ENCODE results near the gene LIAS.
"Not testable (repeated sequence)": the region's sequence is repeated elsewhere in the genome, so short reads cannot be mapped to it uniquely, and the experiment has no call there.

LIAS gene

DNA sequence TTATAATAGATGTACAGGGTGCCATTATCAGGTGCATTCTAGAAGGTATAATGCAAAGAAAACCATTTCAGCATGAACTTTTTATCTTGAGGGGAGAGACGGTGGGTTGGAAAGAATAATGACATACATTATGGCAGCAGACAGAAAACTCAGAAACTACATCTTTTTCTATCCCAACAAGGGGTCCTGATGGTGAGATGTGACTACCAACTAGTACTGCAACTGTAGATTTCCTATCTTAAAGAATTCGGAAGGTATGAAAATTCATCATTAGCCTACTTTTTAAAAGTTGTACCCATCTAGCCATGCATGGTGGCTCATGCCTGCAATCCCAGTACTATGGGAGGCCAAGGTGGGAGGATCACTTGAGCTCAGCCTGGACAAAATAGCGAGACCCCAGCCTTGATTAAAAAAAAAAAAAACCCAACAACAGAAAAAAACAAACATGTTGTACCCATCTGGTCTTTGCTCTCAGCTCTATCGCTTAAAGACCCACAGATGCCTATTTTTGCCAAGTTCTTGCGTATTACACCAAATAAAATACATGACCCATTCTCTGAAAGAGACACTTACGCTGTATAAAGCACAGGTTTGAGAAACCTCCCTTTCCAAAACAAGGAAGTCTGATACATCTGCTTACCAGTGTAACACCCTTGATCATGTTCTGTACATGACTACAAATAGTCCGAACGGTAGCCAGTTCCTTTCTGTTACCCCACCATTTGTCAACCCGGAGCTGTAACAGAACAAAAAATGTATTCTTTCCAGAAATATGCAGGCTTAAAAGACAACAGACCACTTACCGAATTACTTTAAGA lies 1.7 kb upstream of the LIAS start:
- H3K27ac ChIP-seq: peak overlapping the region; percentile 94
- peaks cover 54% of the 10 kb centered on the region for H3K36me3 ChIP-seq
- peaks cover 25 to 28% of the 10 kb centered on the region in 2 experiments for H3K4me1 ChIP-seq (ENCODE audit: control insufficient read depth in 1 of 2, insufficient read depth in 1 of 2, low read depth in 1 of 2, low read length in 1 of 2)
- no peaks in the 10 kb centered on the region for H3K27me3 ChIP-seq
- H3K4me3 ChIP-seq (ENCODE audit: low read depth in 1 of 2, low read length in 1 of 2): no peak overlapping the region
- no peaks in the 10 kb centered on the region for H3K9me3 ChIP-seq
- TF ChIP-seq, protein P1, sequence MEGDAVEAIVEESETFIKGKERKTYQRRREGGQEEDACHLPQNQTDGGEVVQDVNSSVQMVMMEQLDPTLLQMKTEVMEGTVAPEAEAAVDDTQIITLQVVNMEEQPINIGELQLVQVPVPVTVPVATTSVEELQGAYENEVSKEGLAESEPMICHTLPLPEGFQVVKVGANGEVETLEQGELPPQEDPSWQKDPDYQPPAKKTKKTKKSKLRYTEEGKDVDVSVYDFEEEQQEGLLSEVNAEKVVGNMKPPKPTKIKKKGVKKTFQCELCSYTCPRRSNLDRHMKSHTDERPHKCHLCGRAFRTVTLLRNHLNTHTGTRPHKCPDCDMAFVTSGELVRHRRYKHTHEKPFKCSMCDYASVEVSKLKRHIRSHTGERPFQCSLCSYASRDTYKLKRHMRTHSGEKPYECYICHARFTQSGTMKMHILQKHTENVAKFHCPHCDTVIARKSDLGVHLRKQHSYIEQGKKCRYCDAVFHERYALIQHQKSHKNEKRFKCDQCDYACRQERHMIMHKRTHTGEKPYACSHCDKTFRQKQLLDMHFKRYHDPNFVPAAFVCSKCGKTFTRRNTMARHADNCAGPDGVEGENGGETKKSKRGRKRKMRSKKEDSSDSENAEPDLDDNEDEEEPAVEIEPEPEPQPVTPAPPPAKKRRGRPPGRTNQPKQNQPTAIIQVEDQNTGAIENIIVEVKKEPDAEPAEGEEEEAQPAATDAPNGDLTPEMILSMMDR (IDR thresholded peaks at IDR 0.05): no peak

DNA sequence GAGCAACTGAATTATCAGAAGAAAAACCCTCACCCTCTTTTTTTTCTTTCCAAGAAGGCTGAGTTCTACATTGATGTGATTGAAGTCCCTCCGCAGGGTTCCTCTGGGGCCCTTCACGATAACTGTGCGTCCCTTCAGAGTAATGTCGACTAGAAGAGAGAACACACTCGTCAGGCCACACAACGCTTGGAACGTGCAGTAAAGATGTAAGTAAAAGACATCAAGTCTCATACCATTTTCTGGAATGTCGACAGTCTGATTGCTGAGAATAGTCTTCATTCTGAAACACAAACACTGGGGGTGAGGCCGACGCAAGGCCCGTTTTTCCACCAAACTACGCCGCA lies 723 bp upstream of the LIAS start:
- not testable (repeated sequence) for H3K27me3 ChIP-seq, H3K9me3 ChIP-seq
- H3K4me3 ChIP-seq (ENCODE audit: low read depth in 1 of 2, low read length in 1 of 2): peak overlapping the region; percentile 97
- H3K4me1 ChIP-seq (ENCODE audit: control insufficient read depth in 1 of 2, insufficient read depth in 1 of 2, low read depth in 1 of 2, low read length in 1 of 2): peaks cover 25 to 28% of the 10 kb centered on the region in 2 experiments
- H3K36me3 ChIP-seq: peaks cover 47% of the 10 kb centered on the region
- H3K27ac ChIP-seq: peak overlapping the region; percentile 94

DNA sequence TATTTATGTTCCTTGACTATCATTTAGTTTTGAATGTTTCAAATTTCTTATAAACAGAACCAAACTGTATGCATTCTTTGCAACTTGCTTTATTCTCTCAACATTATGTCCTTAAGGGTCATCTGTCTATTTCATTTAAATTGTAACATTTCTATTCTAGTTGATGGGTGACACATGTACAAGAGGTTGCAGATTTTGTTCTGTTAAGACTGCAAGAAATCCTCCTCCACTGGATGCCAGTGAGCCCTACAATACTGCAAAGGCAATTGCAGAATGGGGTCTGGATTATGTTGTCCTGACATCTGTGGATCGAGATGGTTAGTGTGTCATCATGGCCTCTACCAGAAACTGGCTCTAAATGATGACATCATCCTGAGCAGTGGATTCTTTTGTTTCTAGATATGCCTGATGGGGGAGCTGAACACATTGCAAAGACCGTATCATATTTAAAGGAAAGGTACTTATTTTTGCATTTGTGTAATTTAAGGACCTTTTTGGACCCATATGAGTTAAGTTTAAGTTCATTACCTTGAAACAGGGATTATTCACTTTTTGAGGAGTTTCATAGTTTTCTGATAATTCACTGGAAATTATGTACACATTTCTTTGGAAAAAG lies 6.1 kb downstream of the LIAS start:
- Histone ChIP-seq H3K9me3 (no peaks in the 10 kb centered on the region), H3K36me3 (peaks cover 15% of the 10 kb centered on the region), H3K4me3 (ENCODE audit: low read depth in 1 of 2, low read length in 1 of 2) (no peak overlapping the region), H3K27me3 (no peaks in the 10 kb centered on the region), H3K4me1 (ENCODE audit: control insufficient read depth in 1 of 2, insufficient read depth in 1 of 2, low read depth in 1 of 2, low read length in 1 of 2) (peaks cover 2 to 7% of the 10 kb centered on the region in 2 experiments), H3K27ac (no peak overlapping the region)
- TF ChIP-seq, protein P1 (IDR thresholded peaks at IDR 0.05): no peak

DNA sequence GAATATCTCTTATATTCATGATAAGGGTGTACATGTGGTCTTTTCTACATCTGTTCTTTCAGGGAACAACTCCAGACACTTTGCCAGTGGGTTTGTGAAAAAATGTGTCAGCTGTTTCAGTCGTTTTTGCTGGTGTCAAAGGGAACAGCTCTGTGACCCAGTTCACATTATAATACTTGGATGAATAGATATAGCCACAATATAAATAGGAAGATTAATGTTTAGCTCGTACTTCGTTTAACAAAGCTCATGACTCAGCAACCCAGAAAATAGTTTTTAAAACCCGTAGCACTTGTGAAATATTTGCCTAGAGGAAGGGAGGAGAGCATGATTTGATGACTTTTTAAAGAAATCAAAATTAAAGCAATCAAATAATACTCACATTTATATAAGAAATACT lies 7.9 kb downstream of the LIAS start:
- Histone ChIP-seq H3K27me3 (no peaks in the 10 kb centered on the region), H3K4me3 (ENCODE audit: low read depth in 1 of 2, low read length in 1 of 2) (no peak overlapping the region), H3K4me1 (ENCODE audit: control insufficient read depth in 1 of 2, insufficient read depth in 1 of 2, low read depth in 1 of 2, low read length in 1 of 2) (peaks cover 0 to 5% of the 10 kb centered on the region in 2 experiments), H3K36me3 (peaks cover 18% of the 10 kb centered on the region), H3K27ac (no peak overlapping the region), H3K9me3 (no peaks in the 10 kb centered on the region)
- TF ChIP-seq, protein P1 (IDR thresholded peaks at IDR 0.05): no peak

DNA sequence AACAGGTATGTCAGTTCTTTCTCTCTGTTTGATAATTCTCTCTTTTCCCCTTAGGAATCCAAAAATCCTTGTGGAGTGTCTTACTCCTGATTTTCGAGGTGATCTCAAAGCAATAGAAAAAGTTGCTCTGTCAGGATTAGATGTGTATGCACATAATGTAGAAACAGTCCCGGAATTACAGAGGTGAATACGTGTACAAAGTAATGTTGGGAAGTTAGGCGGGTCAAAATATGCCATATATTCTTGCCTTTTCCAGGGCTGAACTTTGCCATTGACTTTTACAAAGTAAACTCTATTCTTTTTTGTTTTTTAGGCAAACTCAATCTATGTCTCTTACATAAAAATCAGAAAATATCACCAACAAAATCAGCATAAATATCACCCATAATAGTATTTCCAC lies 8.6 kb downstream of the LIAS start:
- Histone ChIP-seq H3K4me1 (ENCODE audit: control insufficient read depth in 1 of 2, insufficient read depth in 1 of 2, low read depth in 1 of 2, low read length in 1 of 2) (peaks cover 0 to 5% of the 10 kb centered on the region in 2 experiments), H3K9me3 (no peaks in the 10 kb centered on the region), H3K27ac (no peak overlapping the region), H3K27me3 (no peaks in the 10 kb centered on the region), H3K36me3 (peaks cover 19% of the 10 kb centered on the region), H3K4me3 (ENCODE audit: low read depth in 1 of 2, low read length in 1 of 2) (no peak overlapping the region)
- TF ChIP-seq, protein P1 (IDR thresholded peaks at IDR 0.05): no peak

DNA sequence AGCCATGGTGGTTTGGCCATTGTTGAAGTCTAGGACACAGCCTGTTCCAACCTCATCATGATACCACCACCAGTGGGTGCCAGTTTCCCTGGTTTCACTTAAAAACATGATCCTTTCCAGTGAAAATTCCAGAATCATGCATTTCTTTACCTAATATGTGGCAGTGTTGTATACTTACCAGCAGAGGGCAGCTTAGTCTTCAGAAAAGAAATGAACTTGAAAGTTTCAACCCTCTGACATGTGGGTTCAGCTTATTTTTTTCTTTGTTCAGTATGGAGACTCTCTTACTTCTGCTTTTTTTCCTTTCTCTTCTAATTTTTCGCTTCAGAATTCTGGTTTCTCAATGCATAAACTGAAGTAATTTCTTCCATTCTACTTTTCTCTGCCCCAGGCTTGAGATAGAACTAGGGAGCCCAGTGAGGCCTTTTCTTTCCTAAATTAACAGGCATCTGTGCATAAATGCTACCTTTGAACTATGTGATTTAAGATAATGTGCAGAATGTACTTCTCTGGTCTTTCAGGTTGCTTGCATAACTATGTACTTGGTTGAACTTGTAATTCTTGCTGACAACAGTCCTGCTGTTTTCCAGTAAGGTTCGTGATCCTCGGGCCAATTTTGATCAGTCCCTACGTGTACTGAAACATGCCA lies 10.7 kb downstream of the LIAS start:
- H3K36me3 ChIP-seq: peaks cover 13% of the 10 kb centered on the region
- TF ChIP-seq, protein P1 (IDR thresholded peaks at IDR 0.05): peak; percentile 80
- no peaks in the 10 kb centered on the region for H3K27me3 ChIP-seq
- H3K4me3 ChIP-seq (ENCODE audit: low read depth in 1 of 2, low read length in 1 of 2): no peak overlapping the region
- peak overlapping the region; percentile 41 for H3K27ac ChIP-seq
- peaks cover 0 to 5% of the 10 kb centered on the region in 2 experiments for H3K4me1 ChIP-seq (ENCODE audit: control insufficient read depth in 1 of 2, insufficient read depth in 1 of 2, low read depth in 1 of 2, low read length in 1 of 2)
- H3K9me3 ChIP-seq: no peaks in the 10 kb centered on the region
